HG03196 (cell line): ENCODE data around the gene EIF3F.

Source experiments
- ATAC-seq: cut with Tn5 transposase; IDR thresholded peaks from one replicate; pipeline ENCODE4 v1.9.1; 2021; ENCODE audit not compliant: unreplicated experiment

The EIF3F gene

GRCh38 chr11:8036002-8036802 is 49.1 kb downstream of the EIF3F start:
- no peak for ATAC-seq

GRCh38 chr11:8036986-8037385 is 49.8 kb downstream of the EIF3F start:
- no peak for ATAC-seq

GRCh38 chr11:8038393-8038792 is 51.3 kb downstream of the EIF3F start:
- no peak for ATAC-seq

GRCh38 chr11:8038811-8039529 is 51.8 kb downstream of the EIF3F start:
- no peak for ATAC-seq

GRCh38 chr11:8039530-8040260 is 52.6 kb downstream of the EIF3F start:
- ATAC-seq: no peak

- no peak for ATAC-seq
Measured at GRCh38 chr11:8040261-8040920, 53.3 kb downstream of the EIF3F start.

GRCh38 chr11:8040921-8041285 is 53.8 kb downstream of the EIF3F start:
- ATAC-seq: no peak

- no peak for ATAC-seq
Measured at GRCh38 chr11:8041576-8041975, 54.4 kb downstream of the EIF3F start.

GRCh38 chr11:8043756-8044155 is 56.6 kb downstream of the EIF3F start:
- ATAC-seq: no peak

- ATAC-seq: no peak
Measured at GRCh38 chr11:8045839-8046238, 58.7 kb downstream of the EIF3F start.

- ATAC-seq: no peak
Measured at GRCh38 chr11:8047382-8047781, 60.2 kb downstream of the EIF3F start.

GRCh38 chr11:8049084-8049483 is 61.9 kb downstream of the EIF3F start:
- ATAC-seq: no peak
